Left kidney (tissue), 2 donors: ENCODE data around the gene LOXL3. TPM values are rescaled to one million over a fixed set of nuclear protein-coding genes. Genes with fewer than 3 reads are reported as not detected.
A peak's percentile ranks its signal among the peaks of the same experiment; 100 is the strongest.

Experiments
- DNase-seq: peaks from one replicate; pipeline ENCODE4 v3.0.0-alpha.2; 2013
- polyA plus RNA-seq: library from polyadenylated mRNA; unstranded; fragments of 120-200 nt; gene quantifications from one replicate; pipeline ENCODE4 v1.2.1, GENCODE V29; 2013; ENCODE audit not compliant: insufficient read length

Gene LOXL3
- polyA plus RNA-seq, 1 donor: 10.8 TPM

DNA sequence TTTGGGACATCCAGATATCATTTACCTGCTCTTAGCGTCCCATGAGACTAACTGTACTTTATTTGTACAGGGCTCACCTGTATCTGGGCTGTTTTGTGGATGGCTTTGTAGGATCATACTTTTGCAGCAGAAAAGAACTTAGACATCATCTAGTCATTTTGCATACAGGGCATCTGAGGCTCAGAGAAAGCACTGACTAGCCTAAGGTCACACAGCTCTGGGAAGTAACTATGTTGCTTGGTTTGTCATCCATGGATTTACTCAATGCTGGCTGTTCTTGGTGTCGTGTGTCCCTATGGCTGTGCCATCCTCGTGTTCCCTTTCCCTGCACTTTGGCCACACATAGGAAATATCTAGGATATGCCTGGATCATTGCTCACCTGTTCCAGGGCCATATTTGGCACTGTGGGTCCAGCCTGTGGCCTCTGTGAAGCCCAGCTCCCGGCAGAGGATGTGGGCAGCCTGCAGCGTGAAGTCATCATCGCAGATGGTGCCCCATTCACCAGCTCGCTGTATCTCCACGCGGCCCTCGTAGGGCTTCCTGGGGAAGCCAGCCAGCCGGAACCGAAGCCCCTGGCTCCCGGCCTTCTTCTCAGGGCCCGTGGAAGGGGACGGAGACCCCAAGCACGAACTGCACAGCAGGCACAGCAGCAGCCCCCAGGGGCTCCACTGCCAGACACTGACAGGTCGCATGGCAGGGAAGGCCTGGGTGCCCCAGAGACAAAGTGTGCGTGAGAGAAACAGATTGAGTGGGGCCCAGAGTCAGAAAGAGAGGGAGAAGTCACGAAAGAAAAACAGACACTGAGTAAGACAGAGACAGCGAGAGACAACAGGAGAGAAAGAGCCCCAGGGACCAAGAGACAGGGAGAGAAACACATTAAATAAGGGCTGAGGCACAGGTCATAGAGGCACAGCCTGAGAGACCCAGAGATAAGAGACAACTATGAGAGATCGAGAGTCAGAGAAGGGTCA lies 1.5 kb downstream of the LOXL3 start:
- no peak for DNase-seq

GRCh38 chr2:74551530-74551929 lies 2.2 kb downstream of the LOXL3 start:
- no peak for DNase-seq

GRCh38 chr2:74550231-74550630 lies 3.5 kb downstream of the LOXL3 start:
- DNase-seq: no peak

- peak; percentile 37 for DNase-seq
Observed at GRCh38 chr2:74548900-74549826, 4.6 kb downstream of the LOXL3 start.

DNA sequence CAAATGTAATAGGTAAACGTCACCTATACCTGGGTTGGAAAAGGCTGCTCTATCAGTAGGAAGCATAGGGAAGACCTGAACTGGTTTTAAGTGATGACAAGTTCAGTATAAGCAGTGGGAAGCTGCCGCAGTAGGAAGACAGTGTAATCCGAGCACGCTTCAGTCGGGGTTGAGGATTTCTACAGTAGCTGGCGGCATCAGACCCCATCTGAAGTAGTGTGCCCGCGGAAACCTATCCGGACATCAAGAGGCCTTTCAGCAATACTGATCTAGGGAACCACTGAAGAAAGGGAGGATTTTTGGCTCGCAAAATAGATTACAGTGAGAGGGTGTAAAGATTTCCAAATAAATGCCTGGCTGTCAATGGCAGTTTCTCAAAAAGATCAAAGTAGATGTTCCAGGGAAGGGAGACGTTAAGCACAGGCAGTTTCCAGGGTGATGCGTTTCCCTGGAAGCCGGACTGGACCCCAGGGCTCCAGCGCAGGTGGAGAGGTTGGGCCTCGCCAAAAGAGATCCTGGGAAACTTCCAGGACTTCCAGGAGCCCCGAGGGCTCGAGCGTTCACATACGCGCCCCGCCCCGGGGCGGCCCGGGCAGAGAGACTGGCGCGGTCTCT lies 5.3 kb downstream of the LOXL3 start:
- no peak for DNase-seq

DNA sequence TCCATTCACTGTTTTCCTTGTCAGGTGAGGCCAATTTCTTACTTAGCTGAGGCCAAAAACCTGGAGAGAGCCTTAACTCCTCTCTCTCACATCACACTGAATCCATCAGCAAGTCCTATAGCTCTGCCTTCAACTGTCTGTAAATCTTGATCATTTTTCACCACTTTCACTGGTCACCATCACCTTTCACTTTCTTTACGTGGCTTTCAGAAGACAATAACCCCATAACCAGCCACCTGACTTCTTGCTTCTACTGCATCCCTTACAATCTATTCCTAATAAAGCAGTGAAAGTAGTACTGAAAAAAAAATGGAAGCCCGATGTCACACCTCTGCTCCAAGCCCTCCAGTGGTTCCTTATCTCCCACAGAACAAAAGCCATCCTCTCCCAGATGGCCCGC lies 7.7 kb downstream of the LOXL3 start:
- no peak for DNase-seq

GRCh38 chr2:74544634-74545033 lies 9.1 kb downstream of the LOXL3 start:
- DNase-seq: no peak

DNA sequence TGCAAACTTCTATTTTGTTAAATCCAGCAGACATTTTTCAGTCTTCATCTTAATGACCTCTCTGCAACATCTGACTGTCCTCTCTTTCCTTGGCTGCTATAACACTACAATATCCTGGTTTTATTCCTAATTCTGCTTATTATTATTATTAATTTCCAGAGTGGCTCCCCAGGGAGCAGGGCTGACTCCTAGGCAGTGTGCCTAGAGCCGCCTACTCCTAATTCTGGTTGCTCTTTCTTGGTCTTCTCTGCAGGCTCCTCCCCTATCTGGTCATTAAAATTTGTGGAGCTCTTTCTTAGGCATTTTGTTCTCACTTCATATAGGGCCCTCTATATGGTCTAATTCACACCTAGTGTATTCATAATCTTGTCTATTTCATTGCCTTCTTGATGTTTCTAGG lies 10.8 kb downstream of the LOXL3 start:
- no peak for DNase-seq

GRCh38 chr2:74540291-74540690 lies 13.5 kb downstream of the LOXL3 start:
- DNase-seq: no peak

GRCh38 chr2:74538881-74539339 lies 14.8 kb downstream of the LOXL3 start:
- no peak for DNase-seq

DNA sequence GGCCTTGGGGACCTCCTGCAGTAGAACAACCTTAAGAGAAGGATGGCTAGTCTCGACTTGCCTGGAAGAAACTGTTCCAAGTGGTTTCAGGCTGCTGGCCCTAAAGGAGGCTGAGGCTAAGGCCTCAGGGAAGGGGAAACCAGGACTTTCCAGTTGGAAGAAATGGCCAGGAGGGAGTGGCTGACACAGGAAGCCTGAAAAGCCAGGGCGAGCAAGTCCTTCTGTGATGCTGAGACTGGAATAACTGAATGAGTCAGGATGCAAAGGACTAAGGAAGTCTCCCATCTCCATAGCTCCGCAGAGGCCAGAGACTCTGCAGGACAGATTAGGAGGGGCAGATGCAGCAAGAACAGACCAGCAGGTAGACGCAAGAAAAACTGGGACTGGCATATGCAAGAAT lies 16.6 kb downstream of the LOXL3 start:
- DNase-seq: no peak

- DNase-seq: no peak
Observed at GRCh38 chr2:74536166-74536950, 17.4 kb downstream of the LOXL3 start.

DNA sequence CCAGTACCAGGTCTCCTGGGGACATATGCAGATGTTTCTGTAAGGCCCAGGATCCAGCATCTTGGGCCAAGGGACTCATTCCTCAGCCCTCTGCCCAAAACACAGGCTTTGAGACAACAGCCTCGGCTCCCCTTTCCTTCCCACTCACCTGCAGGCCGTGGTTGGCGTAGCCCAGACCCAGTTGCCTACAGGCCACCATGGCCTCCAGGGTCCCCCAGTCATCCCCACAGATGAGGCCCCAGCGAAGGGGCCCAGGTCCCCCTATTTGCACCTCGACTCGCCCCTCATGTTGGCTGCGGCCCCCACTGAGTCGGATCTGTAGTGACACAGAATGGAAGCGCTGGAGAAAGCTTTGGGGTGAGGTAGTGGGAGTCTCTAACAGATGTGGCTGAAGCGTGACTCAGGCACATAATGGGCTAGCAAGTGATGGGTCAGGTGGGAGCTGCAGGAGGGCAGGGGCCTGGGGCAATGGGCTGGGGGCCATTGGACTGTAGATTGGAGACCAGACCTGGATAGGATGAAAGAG lies 18.2 kb downstream of the LOXL3 start:
- no peak for DNase-seq

DNA sequence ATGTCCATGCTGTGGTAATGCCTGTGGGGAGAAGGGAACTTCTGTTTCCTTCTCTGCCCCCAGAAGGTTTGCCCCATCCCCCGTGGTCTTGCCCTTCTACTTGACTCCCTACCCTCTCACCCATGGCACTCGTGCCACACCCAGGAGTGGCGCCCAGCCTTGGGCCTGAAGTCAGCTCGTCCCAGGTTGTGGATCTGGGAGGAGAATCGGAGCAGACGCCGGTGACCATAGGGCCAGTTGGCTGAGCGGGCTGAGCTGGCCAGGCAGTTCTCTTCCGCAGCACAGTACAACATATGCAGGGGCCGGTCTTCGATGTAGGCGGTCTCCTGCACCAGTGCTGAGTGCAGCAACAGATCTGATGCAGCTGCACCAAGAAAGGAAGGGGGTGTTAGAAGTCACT lies 19.3 kb downstream of the LOXL3 start:
- DNase-seq: no peak

GRCh38 chr2:74533464-74533863 lies 20.3 kb downstream of the LOXL3 start:
- DNase-seq: no peak

DNA sequence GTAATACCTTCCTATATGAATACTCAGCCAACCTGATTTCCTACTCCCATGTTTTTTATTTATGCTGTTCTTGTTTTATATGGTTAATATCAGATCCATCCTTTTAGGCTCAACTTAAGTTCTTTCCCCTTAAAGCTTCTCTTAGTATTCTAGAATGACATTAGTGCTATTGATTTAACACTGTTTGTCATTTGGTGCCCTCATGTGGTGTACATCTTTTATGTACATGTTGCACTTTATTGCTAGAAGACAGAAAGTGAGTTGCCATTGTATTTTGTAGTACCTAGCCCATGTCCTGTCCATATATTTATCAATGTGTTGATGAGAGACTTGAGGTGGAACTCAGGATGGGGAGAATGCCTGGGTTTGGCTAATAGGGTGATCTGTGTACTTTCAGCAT lies 21.5 kb downstream of the LOXL3 start:
- DNase-seq: no peak

- no peak for DNase-seq
Observed at GRCh38 chr2:74531666-74532065, 22.1 kb downstream of the LOXL3 start.

DNA sequence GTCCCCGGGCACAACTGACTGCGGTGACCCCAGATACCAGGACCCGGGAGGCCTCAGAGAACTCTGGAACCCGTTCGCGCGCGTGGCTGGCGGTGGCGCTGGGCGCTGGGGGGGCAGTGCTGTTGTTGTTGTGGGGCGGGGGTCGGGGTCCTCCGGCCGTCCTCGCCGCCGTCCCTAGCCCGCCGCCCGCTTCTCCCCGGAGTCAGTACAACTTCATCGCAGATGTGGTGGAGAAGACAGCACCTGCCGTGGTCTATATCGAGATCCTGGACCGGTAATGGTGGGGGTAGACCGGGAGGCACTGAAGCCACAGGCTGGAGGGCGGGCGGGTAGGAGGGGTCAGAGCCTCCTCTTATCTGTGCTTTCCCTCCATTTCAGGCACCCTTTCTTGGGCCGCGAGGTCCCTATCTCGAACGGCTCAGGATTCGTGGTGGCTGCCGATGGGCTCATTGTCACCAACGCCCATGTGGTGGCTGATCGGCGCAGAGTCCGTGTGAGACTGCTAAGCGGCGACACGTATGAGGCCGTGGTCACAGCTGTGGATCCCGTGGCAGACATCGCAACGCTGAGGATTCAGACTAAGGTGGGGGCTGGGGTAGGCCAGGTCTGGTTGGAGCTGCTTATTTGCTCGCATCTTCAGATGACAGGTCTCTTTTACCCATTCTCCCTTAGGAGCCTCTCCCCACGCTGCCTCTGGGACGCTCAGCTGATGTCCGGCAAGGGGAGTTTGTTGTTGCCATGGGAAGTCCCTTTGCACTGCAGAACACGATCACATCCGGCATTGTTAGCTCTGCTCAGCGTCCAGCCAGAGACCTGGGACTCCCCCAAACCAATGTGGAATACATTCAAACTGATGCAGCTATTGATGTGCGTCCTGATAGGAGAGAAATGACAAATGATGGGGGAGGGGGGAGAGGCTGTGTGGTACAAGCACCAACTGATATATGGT lies 23.2 kb downstream of the LOXL3 start:
- DNase-seq: no peak

DNA sequence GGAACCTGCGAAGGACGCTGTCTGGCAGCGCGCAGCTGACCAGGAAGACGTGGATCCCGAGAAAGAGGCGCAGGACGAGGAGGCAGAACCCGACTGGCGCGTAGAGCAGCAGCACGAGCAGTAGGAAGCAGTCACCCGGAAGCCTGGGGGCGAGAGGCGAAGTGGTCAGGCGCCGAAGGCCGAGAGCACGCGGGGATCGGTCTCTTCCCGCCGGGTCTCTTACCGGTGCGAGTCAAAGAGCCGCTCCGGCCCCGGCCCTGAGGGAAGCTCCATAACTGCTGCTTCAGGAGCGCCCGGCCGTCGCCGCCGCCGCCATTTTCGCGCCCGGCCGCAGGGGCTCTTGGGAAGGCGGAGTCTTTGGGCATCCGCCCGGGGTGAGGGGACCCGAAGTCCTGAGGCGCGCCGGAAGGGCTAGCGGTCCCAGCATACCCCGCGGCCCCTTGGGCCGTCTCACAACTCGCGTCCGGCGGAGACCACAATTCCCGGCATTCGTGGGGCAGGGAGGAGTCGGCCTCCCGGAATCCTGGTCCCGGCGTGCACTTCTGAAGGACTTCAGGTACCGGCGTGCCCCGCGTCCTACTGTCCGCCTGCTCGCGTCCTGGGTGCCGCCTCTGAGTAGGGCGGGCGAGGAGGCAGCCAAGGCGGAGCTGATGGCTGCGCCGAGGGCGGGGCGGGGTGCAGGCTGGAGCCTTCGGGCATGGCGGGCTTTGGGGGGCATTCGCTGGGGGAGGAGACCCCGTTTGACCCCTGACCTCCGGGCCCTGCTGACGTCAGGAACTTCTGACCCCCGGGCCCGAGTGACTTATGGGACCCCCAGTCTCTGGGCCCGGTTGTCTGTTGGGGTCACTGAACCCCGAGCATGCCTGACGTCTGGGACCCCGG lies 24.1 kb downstream of the LOXL3 start, which contains the start of the genes AUP1 and HTRA2:
Gene AUP1, minus strand, starts transcription at position 350 of the 882 bp plus-strand sequence. Its CDS starts 77 bp downstream, at position 273.
Gene HTRA2, plus strand, starts transcription at position 577 of the 882 bp plus-strand sequence. Its CDS starts 74 bp downstream, at position 651.
- peak; percentile 98 for DNase-seq
